Osteocyte (in vitro differentiated cells): ENCODE measurements around the gene ASAP2. TPM values are rescaled to one million over a fixed set of nuclear protein-coding genes. Genes with fewer than 3 reads are reported as not detected.

ENCODE experiments used
- DNase-seq: peaks from one replicate; pipeline ENCODE4 v3.0.0; 2021; ENCODE audit warnings: mixed read lengths; ENCODE audit not compliant: unreplicated experiment; ENCODE audit errors: extremely low spot score
- H3K27ac Mint-ChIP-seq: one replicate; pipeline ENCODE4 v1.8.0; 2021; ENCODE audit warnings: mild to moderate bottlenecking, mixed read lengths; ENCODE audit not compliant: unreplicated experiment
- H3K27me3 Mint-ChIP-seq: one replicate; pipeline ENCODE4 v1.8.0; 2021; ENCODE audit warnings: mixed read lengths; ENCODE audit not compliant: unreplicated experiment
- H3K36me3 Mint-ChIP-seq: one replicate; pipeline ENCODE4 v1.8.0; 2021; ENCODE audit warnings: mixed read lengths; ENCODE audit not compliant: unreplicated experiment
- H3K4me1 Mint-ChIP-seq: one replicate; pipeline ENCODE4 v1.8.0; 2021; ENCODE audit warnings: mixed read lengths; ENCODE audit not compliant: unreplicated experiment
- H3K4me3 Mint-ChIP-seq: one replicate; pipeline ENCODE4 v1.8.0; 2021; ENCODE audit warnings: mild to moderate bottlenecking, moderate library complexity, mixed read lengths; ENCODE audit not compliant: unreplicated experiment
- H3K9me3 Mint-ChIP-seq: one replicate; pipeline ENCODE4 v1.8.0; 2021; ENCODE audit warnings: mixed read lengths; ENCODE audit not compliant: unreplicated experiment
- total RNA-seq: library from RNA; stranded (reverse); gene quantifications from 2 replicates; pipeline ENCODE4 v1.2.1, GENCODE V29; 2021
- TF ChIP-seq, protein P1 (sequence below): fragments of 200-600 bp; sonication (generic); IDR thresholded peaks from 2 replicates; pipeline ENCODE4 v1.5.0; 2021; ENCODE audit warnings: antibody characterized with exemption, mild to moderate bottlenecking, moderate library complexity

ASAP2 gene
- total RNA-seq, 1 donor from 2014 or later = 91.0 TPM

DNA sequence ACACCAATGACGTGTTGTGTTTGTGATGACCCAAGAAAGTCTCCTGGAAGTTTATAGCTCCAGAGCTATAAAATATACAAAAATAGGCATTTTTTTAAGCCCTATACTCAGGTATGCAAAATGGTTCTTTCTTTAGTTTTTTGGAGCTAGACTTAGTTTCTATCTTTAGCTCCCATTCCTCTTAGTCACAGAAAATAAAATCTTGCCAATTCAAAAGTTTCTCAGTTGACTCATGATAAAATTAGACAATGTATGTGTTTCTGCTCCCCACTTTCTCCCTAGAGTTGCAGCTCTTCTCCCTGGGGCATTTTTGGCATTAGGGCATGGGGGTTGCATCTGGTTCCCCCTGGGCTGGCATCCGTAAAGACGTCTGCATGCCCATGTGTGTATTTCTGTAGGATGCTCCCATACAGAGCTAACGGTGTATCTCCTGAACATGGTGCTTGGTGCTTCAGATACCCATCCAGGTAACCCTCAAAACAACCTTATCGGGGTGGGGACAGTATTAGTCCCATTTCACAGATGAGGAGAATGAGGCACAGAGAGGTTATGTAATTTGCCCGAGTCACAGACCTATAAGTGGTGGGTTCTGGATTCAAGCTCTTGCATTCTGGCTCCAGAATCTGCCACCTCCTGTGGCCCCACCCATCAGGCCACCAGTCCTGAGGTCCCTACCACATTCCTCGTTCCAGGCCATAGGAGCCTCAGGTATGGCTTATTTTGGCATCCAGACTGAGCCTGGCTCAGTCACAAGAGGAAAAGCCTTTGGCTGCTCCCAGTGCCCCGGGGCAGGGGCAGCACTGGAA, 43.1 kb upstream of the ASAP2 start:
- TF ChIP-seq, protein P1, sequence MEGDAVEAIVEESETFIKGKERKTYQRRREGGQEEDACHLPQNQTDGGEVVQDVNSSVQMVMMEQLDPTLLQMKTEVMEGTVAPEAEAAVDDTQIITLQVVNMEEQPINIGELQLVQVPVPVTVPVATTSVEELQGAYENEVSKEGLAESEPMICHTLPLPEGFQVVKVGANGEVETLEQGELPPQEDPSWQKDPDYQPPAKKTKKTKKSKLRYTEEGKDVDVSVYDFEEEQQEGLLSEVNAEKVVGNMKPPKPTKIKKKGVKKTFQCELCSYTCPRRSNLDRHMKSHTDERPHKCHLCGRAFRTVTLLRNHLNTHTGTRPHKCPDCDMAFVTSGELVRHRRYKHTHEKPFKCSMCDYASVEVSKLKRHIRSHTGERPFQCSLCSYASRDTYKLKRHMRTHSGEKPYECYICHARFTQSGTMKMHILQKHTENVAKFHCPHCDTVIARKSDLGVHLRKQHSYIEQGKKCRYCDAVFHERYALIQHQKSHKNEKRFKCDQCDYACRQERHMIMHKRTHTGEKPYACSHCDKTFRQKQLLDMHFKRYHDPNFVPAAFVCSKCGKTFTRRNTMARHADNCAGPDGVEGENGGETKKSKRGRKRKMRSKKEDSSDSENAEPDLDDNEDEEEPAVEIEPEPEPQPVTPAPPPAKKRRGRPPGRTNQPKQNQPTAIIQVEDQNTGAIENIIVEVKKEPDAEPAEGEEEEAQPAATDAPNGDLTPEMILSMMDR = no peak
- DNase-seq = no peak
- Mint-ChIP-seq H3K4me3 (no peak overlapping the region), H3K36me3 (no peaks in the 10 kb centered on the region), H3K9me3 (no peaks in the 10 kb centered on the region), H3K4me1 (peaks cover 39% of the 10 kb centered on the region), H3K27me3 (no peaks in the 10 kb centered on the region), H3K27ac (no peak overlapping the region)

DNA sequence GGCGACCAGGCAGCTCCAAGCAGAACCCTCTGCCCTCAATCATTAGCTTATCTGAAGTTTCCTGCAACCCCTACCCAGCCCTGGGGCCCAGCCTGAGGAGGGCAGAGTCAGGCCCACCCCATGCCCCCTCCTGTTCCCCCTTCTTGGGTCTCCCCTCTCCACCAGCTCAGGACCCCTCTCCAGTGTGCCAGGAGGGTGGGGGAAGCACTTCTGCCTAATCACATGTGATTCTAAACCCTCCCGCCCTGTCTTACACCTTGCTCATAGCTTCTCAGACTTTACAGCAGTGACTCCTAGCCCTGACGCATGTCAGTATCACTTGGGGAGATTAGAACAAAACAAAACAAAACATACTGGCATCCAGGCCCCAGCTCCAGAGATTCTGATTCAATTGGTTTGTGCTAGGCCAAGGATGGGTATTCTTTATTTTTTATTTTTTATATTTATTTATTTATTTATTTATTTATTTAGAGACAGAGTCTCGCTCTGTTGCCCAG, 42.5 kb upstream of the ASAP2 start:
- no peak for DNase-seq
- TF ChIP-seq, protein P1 = no peak
- H3K36me3 Mint-ChIP-seq = no peaks in the 10 kb centered on the region
- no peak overlapping the region for H3K4me3 Mint-ChIP-seq
- no peaks in the 10 kb centered on the region for H3K27me3 Mint-ChIP-seq
- no peak overlapping the region for H3K27ac Mint-ChIP-seq
- peaks cover 42% of the 10 kb centered on the region for H3K4me1 Mint-ChIP-seq
- no peaks in the 10 kb centered on the region for H3K9me3 Mint-ChIP-seq

DNA sequence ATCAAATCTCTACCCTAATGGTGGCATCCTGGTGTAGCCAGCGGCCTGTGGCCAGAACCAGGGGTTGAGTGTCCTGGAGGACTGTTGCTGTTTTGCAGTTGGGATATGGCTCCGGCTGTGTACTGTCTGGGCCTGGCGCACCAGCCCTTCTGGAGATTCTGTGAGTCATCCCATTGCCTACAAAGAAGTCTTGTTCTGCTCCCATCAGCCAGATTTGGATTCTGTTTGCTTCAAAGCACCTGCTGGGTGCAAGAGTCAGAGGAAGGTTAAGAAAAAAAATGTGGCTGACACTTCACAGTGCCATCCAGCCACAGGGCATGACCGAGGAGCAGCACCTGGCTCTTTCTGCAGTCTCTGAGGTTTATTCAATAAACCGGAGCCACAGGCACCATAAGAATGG, 41.0 kb upstream of the ASAP2 start:
- DNase-seq = no peak
- Mint-ChIP-seq H3K36me3 (no peaks in the 10 kb centered on the region), H3K4me1 (peaks cover 48% of the 10 kb centered on the region)

DNA sequence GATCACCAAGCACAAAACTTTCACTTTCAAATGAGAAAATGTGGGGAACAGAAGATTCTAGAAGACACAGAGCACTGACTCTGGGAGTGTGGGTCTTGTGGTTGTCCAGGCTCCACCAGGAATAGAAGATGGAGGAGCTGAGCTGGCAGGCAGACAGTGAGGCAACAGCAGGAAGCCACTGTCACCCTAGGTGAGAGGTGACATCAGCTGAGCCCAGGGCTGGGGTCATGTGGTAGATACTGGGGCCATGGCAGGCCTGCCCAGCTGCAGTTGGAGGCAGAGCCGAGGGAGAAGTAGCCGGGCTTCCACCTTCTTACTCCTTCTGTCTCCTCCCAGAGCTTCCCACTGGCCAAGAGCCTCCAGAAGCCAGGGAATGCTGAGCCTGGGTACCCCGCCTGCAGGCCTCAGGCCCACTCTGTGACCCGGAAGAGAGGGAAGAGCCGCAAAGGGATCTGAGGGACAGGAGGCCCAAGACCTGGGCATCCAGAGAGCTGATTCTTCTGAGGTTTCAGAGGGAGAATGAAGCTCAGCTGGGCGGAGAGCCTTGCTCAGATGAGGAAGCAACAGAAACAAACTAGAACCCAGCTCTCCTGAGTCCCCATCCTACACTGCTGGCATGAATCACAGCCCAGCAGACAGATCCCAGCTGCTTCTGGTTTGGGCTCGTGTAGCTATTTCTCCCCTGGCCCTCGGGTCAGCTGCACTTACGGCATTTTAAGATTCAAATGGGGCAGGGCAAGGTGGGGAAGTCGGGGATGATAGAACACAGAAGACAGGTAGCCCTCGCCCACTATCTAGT, 39.8 kb upstream of the ASAP2 start:
- Mint-ChIP-seq H3K27me3 (no peaks in the 10 kb centered on the region), H3K27ac (peak overlapping the region; percentile 56), H3K9me3 (no peaks in the 10 kb centered on the region), H3K36me3 (no peaks in the 10 kb centered on the region), H3K4me1 (peaks cover 46% of the 10 kb centered on the region), H3K4me3 (no peak overlapping the region)
- TF ChIP-seq, protein P1 = no peak
- DNase-seq = no peak

More for the DNA sequence above, 41.0 kb upstream of the ASAP2 start:
- no peak overlapping the region for H3K27ac Mint-ChIP-seq
- TF ChIP-seq, protein P1 = no peak
- H3K4me3 Mint-ChIP-seq = no peak overlapping the region
- H3K27me3 Mint-ChIP-seq = no peaks in the 10 kb centered on the region
- H3K9me3 Mint-ChIP-seq = no peaks in the 10 kb centered on the region
